ENCODE results near the gene DND1.

DND1 gene

DNA sequence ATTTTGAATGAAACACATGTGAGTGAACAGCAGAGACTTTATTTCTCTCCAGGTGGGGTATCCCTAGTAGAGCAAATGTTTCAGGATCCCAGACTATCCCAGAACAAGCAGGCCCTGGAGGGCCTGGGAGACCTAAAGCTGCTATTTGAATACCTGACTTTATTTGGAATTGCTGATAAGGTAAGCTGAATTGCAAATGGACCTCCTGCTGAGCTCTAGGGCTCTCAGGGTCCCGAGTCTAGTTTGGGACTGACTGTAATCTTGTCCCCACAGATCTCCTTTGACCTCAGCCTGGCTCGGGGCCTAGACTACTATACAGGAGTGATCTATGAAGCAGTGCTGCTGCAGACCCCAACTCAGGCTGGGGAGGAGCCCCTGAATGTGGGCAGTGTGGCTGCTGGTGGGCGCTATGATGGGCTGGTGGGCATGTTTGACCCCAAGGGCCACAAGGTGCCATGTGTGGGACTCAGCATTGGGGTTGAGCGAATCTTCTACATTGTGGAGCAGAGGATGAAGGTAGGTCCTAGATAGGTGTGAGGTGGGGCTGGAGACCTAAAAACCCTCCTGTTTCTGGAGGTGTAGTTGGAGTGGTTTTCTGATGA is 23.6 kb upstream of the DND1 start:
- TF ChIP-seq, protein P1, sequence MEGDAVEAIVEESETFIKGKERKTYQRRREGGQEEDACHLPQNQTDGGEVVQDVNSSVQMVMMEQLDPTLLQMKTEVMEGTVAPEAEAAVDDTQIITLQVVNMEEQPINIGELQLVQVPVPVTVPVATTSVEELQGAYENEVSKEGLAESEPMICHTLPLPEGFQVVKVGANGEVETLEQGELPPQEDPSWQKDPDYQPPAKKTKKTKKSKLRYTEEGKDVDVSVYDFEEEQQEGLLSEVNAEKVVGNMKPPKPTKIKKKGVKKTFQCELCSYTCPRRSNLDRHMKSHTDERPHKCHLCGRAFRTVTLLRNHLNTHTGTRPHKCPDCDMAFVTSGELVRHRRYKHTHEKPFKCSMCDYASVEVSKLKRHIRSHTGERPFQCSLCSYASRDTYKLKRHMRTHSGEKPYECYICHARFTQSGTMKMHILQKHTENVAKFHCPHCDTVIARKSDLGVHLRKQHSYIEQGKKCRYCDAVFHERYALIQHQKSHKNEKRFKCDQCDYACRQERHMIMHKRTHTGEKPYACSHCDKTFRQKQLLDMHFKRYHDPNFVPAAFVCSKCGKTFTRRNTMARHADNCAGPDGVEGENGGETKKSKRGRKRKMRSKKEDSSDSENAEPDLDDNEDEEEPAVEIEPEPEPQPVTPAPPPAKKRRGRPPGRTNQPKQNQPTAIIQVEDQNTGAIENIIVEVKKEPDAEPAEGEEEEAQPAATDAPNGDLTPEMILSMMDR (IDR thresholded peaks at IDR 0.05) = no peak

DNA sequence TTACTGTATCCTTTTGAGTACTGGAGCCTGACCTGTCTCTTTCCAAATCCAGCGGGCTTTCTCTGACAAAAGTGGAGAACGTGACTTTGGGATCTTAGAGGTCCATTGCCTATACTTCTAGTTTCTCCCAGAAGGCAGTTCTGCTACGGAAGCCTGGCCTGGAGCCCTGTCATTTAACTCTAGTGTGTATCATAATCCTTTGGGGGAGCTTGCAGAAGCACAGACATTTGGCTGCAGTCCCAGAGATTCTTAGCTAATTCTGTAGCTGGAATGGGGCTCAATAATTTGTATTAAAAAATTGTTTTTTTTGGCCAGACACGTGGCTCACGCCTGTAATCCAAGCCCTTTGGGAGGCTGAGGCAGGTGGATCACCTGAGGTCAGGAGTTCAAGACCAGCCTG is 20.9 kb upstream of the DND1 start:
- TF ChIP-seq, protein P1 (IDR thresholded peaks at IDR 0.05) = no peak

DNA sequence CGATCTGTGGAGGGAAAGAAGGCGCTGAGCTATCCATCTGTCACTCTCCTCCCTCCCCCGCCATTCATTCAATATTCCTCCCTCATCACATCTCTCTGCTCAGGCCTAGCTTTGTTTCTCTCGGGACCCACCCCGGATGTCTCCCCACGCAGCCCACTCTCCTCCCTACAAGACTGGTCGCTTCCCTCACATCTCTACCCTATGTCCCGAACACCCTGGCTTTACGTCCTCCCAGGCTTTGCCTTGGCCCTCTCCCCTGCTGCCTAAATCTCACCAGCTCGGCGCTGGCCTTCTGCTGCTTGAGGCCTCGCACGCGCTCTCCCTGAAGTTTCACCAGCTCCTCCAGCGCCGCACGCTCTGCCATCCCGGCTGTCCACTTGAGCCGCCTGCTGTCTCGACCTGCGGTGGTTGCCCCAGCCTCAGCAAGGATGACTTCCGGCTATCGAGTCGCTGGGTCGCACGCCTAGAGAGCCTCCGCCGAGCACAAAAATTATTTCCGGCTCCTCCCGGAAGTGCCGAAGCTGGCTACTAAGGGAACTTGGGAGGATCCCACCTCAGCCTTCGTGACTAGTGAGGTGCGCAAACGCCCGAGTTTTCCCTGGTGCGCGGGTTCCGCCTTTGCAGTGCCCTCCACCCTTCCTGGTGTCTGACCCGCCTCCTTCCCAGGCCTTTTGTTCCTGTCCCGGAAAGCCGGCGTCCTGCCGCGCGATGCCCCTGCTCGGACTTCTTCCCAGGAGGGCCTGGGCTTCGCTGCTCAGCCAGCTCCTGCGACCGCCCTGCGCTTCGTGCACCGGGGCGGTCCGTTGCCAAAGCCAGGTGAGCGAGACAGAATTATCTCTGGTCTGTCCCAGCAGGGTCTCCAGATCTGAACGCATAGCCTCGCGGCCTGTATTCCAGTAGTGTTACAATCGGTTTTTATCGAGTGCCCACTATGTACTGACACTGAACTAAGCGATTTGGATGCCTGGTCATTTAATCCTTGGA is 17.9 kb upstream of the DND1 start, which contains the start of the genes HARS1 and HARS2:
HARS1 (minus strand) TSS at position 430 of the 984 bp plus-strand sequence; CDS start at position 364, 66 bp downstream.
HARS2 (plus strand) TSS at position 515 of the 984 bp plus-strand sequence; CDS start at position 709, 194 bp downstream.
- TF ChIP-seq, protein P1 (IDR thresholded peaks at IDR 0.05) = no peak

DNA sequence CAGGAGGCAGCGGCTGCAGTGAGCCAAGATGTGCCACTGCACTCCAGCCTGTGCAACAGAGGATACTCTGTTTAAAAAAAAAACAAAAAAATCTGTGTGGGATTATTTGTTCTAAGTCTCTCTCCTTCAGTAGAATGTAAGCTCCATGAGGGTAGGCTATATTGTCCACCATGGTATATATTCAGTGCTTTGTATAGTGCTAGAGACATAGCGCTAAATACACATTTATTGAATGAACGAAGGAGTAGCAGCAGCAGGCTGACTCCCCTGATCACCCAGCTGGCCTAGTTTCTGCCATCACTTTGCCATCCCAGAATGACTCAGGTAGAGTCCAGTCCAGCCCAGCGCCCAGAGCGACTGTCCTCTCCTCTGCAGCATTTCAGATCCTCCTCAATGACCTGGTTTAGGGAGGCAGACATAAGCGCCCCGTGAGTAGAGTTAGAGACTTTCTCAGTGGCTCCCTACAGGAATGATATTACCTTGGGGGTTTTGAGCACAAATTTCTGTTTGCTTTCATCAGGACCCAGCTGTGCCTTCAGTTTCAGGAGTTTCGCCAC is 17.1 kb upstream of the DND1 start:
- TF ChIP-seq, protein P1 (IDR thresholded peaks at IDR 0.05) = no peak

DNA sequence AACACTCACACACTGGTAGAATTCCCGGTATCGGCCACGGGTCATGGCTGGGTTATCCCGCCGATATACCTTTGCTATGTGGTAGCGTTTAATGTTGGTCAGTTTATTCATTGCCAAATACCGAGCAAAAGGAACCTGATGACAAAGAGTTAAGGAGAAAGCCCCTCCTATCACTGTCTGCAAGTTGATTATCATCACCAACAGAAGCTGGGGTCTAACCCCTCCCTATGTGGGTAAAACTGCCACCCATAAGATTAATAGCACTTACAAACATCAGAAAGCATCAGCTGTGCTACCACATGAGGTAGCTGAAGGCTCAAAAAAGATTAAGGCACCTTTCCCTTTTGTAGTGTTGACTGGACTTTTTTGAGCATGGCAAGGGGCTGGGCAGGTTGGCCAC is 5.6 kb upstream of the DND1 start:
- TF ChIP-seq, protein P1 (IDR thresholded peaks at IDR 0.05) = no peak

DNA sequence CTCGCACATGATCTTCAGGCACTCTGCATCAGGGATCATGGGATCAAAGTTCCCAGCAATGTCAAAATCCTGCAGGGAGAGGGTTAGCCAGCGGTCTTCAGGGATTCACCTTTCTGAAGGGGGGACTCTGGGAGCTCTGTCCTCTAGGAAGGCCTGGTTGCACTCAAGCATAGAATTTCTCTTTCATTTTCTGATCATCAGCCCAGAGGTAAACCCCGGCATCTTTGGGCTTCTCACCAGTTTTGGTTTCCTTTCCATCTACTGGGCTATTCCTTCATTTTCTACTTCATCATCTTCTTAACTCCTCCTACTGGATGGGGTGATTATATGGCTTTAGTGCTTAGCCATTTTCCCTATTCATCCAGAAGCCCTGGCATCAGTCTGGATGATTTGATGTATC is 4.6 kb upstream of the DND1 start:
- TF ChIP-seq, protein P1 (IDR thresholded peaks at IDR 0.05) = no peak

DNA sequence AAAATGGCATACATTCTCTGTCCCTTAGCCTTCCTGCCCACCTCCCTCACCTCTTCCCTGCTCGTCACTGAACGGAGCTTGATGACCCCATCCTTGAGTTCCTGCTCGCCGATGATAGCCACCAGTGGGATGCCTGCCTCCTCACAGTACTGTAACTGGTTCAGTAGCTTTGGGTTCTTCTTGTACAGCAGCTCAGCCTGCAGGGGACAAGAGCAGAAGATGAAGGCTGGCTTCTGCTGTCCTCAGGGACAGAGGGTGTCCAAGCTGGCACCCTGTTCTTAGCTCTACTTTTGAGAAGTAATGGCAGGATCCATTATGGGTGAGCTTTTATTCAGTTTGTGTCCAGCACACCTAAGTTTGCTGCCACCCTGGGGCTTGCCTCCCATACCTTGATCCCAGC is 1.3 kb upstream of the DND1 start:
- TF ChIP-seq, protein P1 (IDR thresholded peaks at IDR 0.05) = no peak
